Transverse colon (tissue), 4 donors: ENCODE measurements around the gene SBF2. TPM values are rescaled to one million over a fixed set of nuclear protein-coding genes. Genes with fewer than 3 reads are reported as not detected.
A peak's percentile ranks its signal among the peaks of the same experiment; 100 is the strongest.
"Not testable (repeated sequence)": the region's sequence is repeated elsewhere in the genome, so short reads cannot be mapped to it uniquely, and the experiment has no call there.

Experiments used
- DNase-seq: peaks from one replicate; pipeline ENCODE4 v3.0.0-alpha.2; 2019
- H3K27ac ChIP-seq, 4 donors: fragments of 200-600 bp; sonication (generic); 2 replicates each; pipeline ENCODE4 v1.5.1; 2016 to 2018; ENCODE audit warnings: inconsistent platforms in 4 of 4
- H3K27me3 ChIP-seq: fragments of 200-600 bp; sonication (generic); 2 replicates; pipeline ENCODE4 v1.5.1; 2017; ENCODE audit warnings: inconsistent platforms
- H3K36me3 ChIP-seq, 4 donors: fragments of 200-600 bp; sonication (generic); 2 replicates each; pipeline ENCODE4 v1.5.1; 2017 to 2019; ENCODE audit warnings: inconsistent platforms in 4 of 4
- H3K4me1 ChIP-seq, 4 donors: fragments of 200-600 bp; sonication (generic); 2 replicates each; pipeline ENCODE4 v1.5.1; 2017 to 2020; ENCODE audit warnings: inconsistent platforms in 4 of 4
- H3K4me3 ChIP-seq, 4 donors: fragments of 200-600 bp; sonication (generic); 1 replicate in 1 of 4; 2 replicates in 3 of 4; pipeline versions ENCODE4 v1.5.1 to v1.6.1; 2017 to 2019; ENCODE audit warnings: inconsistent platforms in 4 of 4
- H3K9me3 ChIP-seq, 2 donors: fragments of 200-600 bp; sonication (generic); 2 replicates each; pipeline ENCODE4 v1.5.1; 2017 to 2019; ENCODE audit warnings: inconsistent platforms in 2 of 2
- EP300 ChIP-seq: sonication (generic); formaldehyde crosslinking; IDR thresholded peaks from one replicate; pipeline ENCODE4 v1.6.1; 2017; ENCODE audit warnings: antibody characterized with exemption, low read depth
- POLR2A ChIP-seq: fragments of 450-650 bp; IDR thresholded peaks from one replicate; pipeline ENCODE4 v1.6.1; 2016; ENCODE audit warnings: antibody characterized with exemption, mild to moderate bottlenecking, moderate library complexity
- POLR2AphosphoS5 ChIP-seq, 3 donors: sonication (generic); formaldehyde crosslinking; IDR thresholded peaks; one replicate each; pipeline ENCODE4 v1.6.1; 2016; ENCODE audit warnings: antibody characterized with exemption in 3 of 3
- WGBS, 2 donors: methylation state at CpG; one replicate each; pipeline ENCODE4 v1.1.5; 2018; ENCODE audit warnings: low coverage in 1 of 2; 5-methylcytosine and 5-hydroxymethylcytosine counted together
- in situ Hi-C, 4 donors: fragments of 200-750 bp; cut with MboI; loops; one replicate each; pipeline versions ENCODE4 v1.15.0 to v1.15.1; 2017; ENCODE audit warnings: low sequenced_read_pairs in 3 of 4, low pct_ligation_motif_present in 1 of 4, low pct_unique_long_range_greater_than_20kb in 1 of 4
- intact Hi-C: fragments of 100-400 bp; cut with DNase I; formaldehyde crosslinking; loops from one replicate; pipeline ENCODE4 v1.15.1; 2023; ENCODE audit warnings: low total_unique reads
- total RNA-seq, 4 donors: library from RNA; depleted of rRNA; stranded (reverse); fragments of >200 nt; gene quantifications; one replicate each; pipeline ENCODE4 v1.1.0, GENCODE V29; 2016
- TF ChIP-seq, protein P1 (sequence below), 5 experiments: fragments of 200-600 bp in 3 of 5; fragments of 450-650 bp in 2 of 5; sonication (generic) in 3 of 5; IDR thresholded peaks; 1 replicate in 2 of 5; 2 replicates in 3 of 5; pipeline ENCODE4 v1.5.1; 2016 to 2017; ENCODE audit warnings: antibody characterized with exemption in 5 of 5, inconsistent platforms in 3 of 5, mild to moderate bottlenecking in 2 of 5, moderate library complexity in 1 of 5

Gene SBF2
- total RNA-seq, 4 donors from 2014 or later = 46.4 to 71.0 (median 54.8) TPM

DNA sequence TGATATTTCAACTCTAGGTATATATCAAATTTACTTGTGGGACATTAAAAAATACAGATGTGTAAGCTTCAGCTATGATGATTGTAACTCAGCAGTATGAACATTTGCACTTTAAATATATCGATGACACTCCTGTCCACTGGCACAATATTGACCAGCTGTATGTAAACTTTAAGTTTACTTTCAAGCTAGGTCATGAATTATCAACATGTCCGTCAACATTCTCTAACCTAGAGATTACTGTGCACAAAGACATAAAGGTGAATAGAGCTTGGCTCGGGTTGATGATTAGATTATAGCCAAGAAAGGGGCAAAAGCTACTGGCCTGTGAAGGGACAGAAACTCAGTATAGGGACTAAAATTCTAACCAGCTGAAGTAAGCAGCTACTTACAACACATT is 343.6 kb downstream of the SBF2 start:
- H3K36me3 ChIP-seq = no peaks in the 10 kb centered on the region
- TF ChIP-seq POLR2AphosphoS5 (IDR thresholded peaks at IDR 0.05) (no peak), EP300 (no peak), POLR2A (no peak)
- TF ChIP-seq, protein P1, sequence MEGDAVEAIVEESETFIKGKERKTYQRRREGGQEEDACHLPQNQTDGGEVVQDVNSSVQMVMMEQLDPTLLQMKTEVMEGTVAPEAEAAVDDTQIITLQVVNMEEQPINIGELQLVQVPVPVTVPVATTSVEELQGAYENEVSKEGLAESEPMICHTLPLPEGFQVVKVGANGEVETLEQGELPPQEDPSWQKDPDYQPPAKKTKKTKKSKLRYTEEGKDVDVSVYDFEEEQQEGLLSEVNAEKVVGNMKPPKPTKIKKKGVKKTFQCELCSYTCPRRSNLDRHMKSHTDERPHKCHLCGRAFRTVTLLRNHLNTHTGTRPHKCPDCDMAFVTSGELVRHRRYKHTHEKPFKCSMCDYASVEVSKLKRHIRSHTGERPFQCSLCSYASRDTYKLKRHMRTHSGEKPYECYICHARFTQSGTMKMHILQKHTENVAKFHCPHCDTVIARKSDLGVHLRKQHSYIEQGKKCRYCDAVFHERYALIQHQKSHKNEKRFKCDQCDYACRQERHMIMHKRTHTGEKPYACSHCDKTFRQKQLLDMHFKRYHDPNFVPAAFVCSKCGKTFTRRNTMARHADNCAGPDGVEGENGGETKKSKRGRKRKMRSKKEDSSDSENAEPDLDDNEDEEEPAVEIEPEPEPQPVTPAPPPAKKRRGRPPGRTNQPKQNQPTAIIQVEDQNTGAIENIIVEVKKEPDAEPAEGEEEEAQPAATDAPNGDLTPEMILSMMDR (IDR thresholded peaks at IDR 0.05) = no peak
- peaks cover 0 to 4% (median 0%) of the 10 kb centered on the region in 4 donors for H3K4me1 ChIP-seq
- no peak overlapping the region for H3K4me3 ChIP-seq
- H3K9me3 ChIP-seq = peaks cover 0 to under 1% of the 10 kb centered on the region in 2 donors
- H3K27ac ChIP-seq = no peak overlapping the region
- WGBS, 2 donors = 90 to 100% methylated on average over 1 to 3 of the region's 3 CpGs
- DNase-seq = no peak
- intact Hi-C loops (no loop called here), in situ Hi-C loops (loop anchor here in 3 of 4 donors (25.0 kb wide), 1 partner anchor 188 kb away; no protein-coding TSS in a partner anchor)
- H3K27me3 ChIP-seq = no peaks in the 10 kb centered on the region

DNA sequence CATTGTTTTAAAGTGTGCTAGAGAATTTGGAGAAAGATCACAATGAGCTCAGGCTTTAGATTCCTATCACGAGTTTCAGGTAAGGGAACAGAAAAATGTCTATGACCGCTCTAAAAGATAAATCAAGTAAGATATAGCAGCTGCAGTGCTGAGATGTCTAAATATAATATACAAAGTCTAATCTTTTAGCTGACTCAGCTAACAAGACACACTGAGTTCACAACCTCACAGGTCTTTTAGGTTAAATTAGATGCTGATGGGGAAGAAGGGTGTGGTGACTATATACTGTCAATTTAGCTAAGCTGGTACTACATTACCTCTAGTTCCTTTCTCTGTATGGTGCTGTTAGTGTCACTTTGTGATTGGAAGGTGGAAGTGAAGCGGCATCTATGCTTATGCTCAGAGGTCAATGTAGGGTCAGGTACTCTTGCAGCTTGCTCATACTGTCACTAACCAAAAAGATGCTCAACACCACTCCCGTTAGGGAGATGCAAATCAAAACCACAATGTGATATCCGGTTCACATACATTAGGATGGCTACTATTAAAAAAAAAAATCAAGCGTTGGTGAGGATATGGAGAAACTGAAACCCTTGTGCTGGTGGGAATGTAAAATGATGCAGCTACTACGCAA is 346.7 kb downstream of the SBF2 start:
- WGBS, 2 donors = 74 to 94% methylated on average over 7 of the region's 7 CpGs
- H3K27me3 ChIP-seq = no peaks in the 10 kb centered on the region
- peaks cover 0 to 4% of the 10 kb centered on the region in 2 donors for H3K9me3 ChIP-seq
- in situ Hi-C loops (no loop called here), intact Hi-C loops (no loop called here)
- H3K27ac ChIP-seq = no peak overlapping the region
- no peak overlapping the region for H3K4me3 ChIP-seq
- H3K36me3 ChIP-seq = no peaks in the 10 kb centered on the region
- no peak for DNase-seq
- TF ChIP-seq POLR2AphosphoS5 (IDR thresholded peaks at IDR 0.05) (no peak), EP300 (no peak), POLR2A (no peak)
- TF ChIP-seq, protein P1 (IDR thresholded peaks at IDR 0.05) = no peak
- peaks cover 0 to 3% (median 0%) of the 10 kb centered on the region in 4 donors for H3K4me1 ChIP-seq

DNA sequence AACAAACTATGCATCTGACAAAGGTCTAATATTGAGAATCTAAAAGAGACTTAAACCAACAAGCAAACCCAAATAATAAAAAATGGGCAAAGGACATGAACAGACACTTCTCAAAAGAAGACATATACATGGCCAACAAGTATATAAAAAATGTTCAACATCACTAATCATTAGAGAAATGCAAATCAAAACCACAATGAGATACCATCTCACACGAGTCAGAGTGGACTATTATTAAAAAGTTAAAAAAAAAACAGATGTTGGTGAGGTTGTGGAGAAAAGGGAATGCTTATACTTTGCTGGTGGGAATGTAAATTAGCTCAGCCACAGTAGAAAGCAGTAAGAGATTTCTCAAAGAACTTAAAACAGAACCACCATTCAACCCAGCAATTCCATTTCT is 348.3 kb downstream of the SBF2 start:
- H3K27me3 ChIP-seq, in situ Hi-C loops, H3K4me3 ChIP-seq, DNase-seq, intact Hi-C loops, H3K4me1 ChIP-seq, H3K36me3 ChIP-seq, H3K9me3 ChIP-seq, H3K27ac ChIP-seq: not testable (repeated sequence)
- 72 to 88% methylated on average over 1 of the region's 1 CpG for WGBS, 2 donors

DNA sequence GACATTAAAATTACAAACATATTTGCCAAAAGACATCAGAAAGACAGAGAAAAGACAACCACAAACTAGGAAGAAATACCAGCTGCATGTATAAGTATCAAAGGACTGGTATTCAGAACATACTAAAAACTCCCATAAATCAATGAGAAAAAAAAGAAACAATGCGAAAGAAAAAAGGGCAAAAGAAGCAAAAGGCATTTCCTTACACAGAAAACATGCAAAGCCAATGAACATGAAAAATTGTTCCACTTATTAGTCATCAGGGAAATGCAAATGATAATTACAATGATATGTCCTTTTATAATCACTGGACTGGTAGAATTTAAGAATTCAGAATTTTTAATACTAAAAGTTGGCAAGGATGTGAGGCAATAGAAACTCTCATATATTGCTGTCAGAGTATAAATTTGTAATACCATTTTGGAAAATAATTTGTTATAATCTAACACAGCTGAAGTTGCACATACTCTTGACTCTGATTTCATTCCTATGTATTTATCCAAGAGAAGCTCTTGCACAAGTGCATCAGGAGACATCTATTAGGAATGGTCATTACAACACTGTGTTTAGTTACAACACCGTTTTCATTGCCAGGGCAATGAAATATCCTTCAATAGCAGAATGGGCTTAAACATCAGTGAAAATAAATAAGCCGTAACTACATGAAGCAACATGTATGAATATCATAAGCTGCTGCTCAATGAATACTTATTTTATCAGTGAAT is 350.5 kb downstream of the SBF2 start:
- in situ Hi-C loops (no loop called here), intact Hi-C loops (no loop called here)
- Histone ChIP-seq H3K9me3 (peaks cover 0 to 4% of the 10 kb centered on the region in 2 donors), H3K4me3 (no peak overlapping the region), H3K4me1 (no peaks in the 10 kb centered on the region), H3K27me3 (no peaks in the 10 kb centered on the region), H3K36me3 (no peaks in the 10 kb centered on the region), H3K27ac (peak overlapping the region in 3 of 4 donors; percentile 8 to 41 (median 23))
- DNase-seq = no peak
- WGBS, 2 donors = 56 to 69% methylated on average over 2 to 3 of the region's 3 CpGs
- peak; percentile 42 to 75 (median 59) for TF ChIP-seq POLR2AphosphoS5 (IDR thresholded peaks at IDR 0.05)
- TF ChIP-seq, protein P1 (IDR thresholded peaks at IDR 0.05) = no peak
